KBM-7 (cell line): Measurements from ENCODE around the gene LRP1B.
"Not testable (repeated sequence)": the region's sequence is repeated elsewhere in the genome, so short reads cannot be mapped to it uniquely, and the experiment has no call there.

Experiments
- DNase-seq: peaks from one replicate; pipeline ENCODE4 v3.0.0-alpha.2; 2015
- in situ Hi-C: fragments of 300-500 bp; cut with MboI; formaldehyde crosslinking; loops from 2 replicates; pipeline ENCODE4 v1.14.3; 2020; ENCODE audit warnings: low sequenced_read_pairs, low pct_unique_long_range_greater_than_20kb, mixed read lengths

LRP1B gene

DNA sequence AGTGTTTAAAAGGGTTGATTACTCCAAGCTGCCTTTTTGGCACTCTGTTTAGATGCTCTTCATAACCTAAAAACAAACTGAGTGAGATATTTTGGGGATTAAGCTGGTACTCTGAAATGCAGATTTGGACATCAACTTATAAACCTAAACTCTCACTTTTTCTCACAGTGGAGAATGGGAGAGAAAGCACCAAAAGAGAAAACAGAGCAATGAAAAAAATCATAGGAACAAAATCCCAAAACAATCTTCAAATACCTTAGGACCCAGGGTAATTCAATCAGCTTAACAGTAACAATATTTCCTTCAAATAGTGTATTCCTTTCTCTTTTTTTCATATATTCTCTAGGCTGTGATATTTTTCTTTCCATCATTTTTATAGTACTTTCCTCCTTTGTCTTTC is 11.5 kb downstream of the LRP1B start:
- DNase-seq, result no peak
- in situ Hi-C loops, result no loop called here

DNA sequence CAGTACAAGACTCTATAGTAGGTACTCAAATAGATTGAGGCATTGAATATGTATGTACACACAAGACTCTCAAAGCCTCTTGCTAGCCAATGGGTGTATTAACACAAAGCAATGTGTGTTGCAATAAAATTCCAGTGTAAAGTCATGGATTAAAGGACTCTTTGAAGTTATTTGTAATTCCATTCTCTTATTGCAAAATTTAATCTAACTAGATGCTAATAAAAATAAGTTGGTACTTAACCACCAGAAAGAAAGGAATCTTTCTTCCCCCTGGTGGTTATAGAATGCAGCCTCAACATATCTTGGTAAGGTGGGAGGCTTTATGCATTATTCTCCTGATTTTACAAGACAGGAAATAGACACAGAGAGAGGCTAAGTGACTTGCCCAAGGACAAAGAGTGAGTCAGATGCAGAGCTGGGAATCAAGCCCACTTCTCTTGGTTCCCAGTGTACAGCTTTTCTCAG is 18.0 kb downstream of the LRP1B start:
- no peak for DNase-seq

DNA sequence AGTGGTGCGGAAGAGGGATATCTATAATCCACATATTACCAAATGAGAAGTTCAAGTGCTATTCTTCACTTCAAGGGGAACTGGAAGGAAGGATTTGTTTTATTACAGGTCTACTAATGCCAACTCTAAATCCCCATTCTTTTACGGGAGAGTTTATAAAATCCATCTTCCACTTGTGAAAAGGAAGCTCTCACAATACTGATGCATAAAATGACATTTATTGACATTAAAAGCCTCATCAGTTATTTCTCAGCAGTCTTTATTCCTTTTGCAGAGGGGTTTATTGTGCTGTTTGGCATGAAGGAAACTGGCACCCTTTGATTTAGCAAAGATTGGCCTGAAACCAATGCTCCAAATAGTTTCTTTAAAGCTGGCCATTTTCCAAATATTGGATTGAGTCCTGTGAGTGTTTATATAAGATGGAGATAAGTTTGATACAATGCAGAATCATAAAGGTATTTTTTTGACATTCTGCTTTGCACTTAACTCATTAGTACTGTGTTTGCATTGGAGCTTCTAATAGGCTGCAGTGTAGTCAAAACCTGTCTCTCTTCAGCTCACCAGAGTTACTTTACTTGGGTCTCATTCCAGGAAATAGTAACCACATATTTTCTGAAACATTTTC is 26.6 kb downstream of the LRP1B start:
- in situ Hi-C loops, result no loop called here
- no peak for DNase-seq

More for the DNA sequence above, 18.0 kb downstream of the LRP1B start:
- in situ Hi-C loops, result no loop called here

DNA sequence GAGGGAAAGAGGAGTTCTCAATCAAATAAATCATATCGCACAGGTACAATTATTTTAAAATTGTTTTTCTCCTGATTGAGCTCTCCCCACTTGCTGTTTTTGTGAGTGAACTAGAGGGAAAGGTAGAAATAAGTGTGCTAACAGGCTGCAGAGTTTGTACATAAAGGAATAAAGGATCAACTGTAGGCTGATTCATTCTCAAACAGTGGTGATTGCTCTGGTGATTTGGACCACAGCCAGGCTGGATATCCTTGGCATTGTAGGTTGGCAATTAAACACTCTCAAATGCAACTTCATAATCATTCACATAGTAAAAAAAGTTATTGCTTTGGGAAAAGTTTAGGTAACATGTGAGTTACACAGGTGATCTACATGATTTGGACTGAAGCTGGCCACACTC is 29.8 kb downstream of the LRP1B start:
- DNase-seq, result no peak
- in situ Hi-C loops, result no loop called here

GRCh38 chr2:142100139-142100873 is 30.5 kb downstream of the LRP1B start:
- in situ Hi-C loops, result no loop called here
- DNase-seq, result no peak

GRCh38 chr2:142097711-142098110 is 33.1 kb downstream of the LRP1B start:
- in situ Hi-C loops, result no loop called here

DNA sequence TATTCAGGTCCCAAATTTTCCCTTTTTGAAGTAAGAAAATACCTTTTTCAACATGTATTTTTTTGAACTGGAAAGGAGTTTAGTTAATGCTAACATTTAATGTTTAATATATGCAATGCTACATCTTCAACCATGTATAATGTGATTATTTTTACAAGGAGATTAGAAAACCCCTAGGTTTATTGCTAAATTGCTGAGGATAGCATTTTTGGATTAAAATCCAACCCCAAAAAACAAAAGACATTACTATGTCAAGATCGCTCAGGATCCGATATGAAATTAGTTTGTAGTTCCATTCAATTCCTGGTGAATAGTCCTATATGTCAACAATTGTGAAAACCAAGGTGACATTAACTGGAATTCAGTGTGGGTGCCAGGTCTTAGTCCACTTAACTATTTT is 35.2 kb downstream of the LRP1B start:
- no peak for DNase-seq
- in situ Hi-C loops, result no loop called here

More at GRCh38 chr2:142097711-142098110, 33.1 kb downstream of the LRP1B start:
- DNase-seq, result no peak

GRCh38 chr2:142094233-142094632 is 36.6 kb downstream of the LRP1B start:
- no peak for DNase-seq

DNA sequence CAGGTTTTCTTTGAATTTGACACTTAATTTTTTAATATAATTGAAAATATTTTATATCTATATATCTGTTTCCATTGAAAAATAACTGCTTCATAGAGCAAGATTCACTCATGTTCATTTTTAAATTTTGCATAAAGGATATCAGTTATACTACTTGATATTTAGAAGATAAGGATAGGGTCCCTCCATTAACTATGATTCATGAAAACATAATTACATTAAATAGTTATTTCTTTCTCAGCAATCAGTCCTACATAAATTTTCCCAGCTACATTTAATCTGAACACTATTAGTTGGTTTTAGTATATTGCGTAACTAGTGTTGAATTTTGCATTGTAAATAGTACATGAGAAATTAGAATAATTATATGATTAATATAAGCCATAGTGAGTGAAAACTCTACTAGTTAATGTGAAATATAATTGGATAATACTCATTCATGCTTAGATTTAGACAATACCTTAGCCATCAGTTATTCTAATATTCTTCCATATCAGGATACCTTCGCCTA is 42.7 kb downstream of the LRP1B start:
- in situ Hi-C loops, result no loop called here
- no peak for DNase-seq

More at GRCh38 chr2:142094233-142094632, 36.6 kb downstream of the LRP1B start:
- in situ Hi-C loops, result no loop called here

DNA sequence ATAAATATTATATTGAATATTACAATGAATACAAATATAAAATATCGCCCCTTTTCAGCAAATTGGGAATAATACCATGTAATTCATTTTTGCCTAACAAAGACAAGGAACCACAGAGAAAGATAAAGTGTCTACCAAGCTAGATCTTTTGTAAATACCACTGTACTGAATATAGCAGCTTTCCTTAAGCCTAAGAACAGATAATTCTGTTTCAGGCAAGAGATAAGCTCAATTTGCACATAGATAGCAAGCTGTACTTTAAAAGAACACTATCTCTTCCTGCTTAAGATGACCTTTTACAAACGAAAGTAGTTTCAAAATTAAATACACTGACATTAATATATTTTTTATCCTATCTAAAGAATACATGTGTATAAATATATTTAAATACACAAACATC is 43.2 kb downstream of the LRP1B start:
- DNase-seq, in situ Hi-C loops: not testable (repeated sequence)

GRCh38 chr2:142082368-142082767 is 48.4 kb downstream of the LRP1B start:
- DNase-seq, result no peak
- in situ Hi-C loops, result no loop called here

GRCh38 chr2:142076317-142076716 is 54.5 kb downstream of the LRP1B start:
- no peak for DNase-seq
- in situ Hi-C loops, result no loop called here

- in situ Hi-C loops, result no loop called here
Observed at GRCh38 chr2:142075826-142076225, 55.0 kb downstream of the LRP1B start.

DNA sequence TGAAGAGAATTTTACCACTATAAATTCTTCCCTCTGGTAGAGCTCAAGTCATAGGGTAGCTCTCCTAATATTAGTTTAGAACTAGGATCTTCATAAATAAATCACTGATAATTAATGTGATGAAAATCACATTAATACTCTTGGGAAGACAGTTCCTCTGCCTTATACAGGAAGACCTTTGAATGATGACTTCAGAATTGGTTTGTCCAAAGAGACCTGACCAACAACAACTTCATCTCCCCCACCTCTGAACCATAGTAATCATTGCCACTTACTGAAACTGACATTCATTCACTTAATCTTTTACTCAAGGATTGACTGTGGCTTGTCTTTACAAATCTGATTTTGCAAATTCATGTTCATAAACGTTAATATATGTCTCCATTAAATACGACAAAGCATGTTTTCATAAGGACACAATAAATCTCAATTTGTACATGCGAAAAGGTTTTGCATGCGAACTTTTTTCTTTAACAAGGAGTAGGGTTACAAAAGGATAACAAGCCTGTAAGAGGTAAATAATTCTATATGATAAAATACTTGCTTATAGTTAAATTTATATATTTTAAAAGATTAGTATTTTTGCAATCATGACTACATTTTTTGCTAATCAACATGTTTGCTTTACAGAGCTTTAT is 61.4 kb downstream of the LRP1B start:
- DNase-seq, result no peak
- in situ Hi-C loops, result no loop called here

More at GRCh38 chr2:142075826-142076225, 55.0 kb downstream of the LRP1B start:
- DNase-seq, result no peak

- no peak for DNase-seq
- in situ Hi-C loops, result no loop called here
Observed at GRCh38 chr2:142065700-142066099, 65.1 kb downstream of the LRP1B start.

DNA sequence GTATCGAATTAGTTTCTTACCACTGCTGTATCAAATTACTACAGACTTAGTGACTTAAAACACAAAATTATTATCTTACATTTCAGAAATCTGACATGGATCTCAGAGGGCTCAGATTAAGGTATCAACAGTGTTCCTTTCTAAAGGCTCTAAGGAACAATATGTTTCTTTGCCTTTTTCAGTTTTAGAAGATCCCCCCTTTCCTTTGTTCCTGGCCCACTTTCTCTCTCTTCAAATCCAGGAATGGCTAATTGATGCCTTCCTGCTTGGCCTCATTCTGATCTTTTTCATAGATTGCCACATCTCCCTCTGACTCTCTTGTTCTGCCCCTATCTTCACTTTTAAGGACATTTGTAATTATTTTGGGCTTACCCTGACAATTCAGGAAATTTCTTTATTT is 65.7 kb downstream of the LRP1B start:
- DNase-seq, result no peak
- in situ Hi-C loops, result no loop called here

DNA sequence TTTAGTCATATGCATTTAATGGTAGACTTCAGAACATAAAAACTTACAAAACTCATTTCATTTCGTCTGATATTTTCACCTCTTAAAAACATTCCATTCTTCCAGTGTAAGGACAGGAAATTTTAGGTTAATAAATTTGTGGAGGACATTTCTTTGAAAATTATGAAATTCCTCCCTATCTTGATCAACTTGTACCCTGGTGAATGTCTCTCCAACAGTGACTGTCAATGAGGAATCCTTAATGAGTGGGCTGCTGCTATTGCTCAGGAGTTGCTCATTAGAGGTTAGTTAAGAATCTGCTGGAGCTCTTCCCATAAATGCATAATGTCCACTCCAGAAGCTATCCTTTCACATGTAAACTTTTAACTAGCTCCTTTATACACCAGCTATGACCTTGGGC is 69.1 kb downstream of the LRP1B start:
- in situ Hi-C loops, result no loop called here
- no peak for DNase-seq

DNA sequence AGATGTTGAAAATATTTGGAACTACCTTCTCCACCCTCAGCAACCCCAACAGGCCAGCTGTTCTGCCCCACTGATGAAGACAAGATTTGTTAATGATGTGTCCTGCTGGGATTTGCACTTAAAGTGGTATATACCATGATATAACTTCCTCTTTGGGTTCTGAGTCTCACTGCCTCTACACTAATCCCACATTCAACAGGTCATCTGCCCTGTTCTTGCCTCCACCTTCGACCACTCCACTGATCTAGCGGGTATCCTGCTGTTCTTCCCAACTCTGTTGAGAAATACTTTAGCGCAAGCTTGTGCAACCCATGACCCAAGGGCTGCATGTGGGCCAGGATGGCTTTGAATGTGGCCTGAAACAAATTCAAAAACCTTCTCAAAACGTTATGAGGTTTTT is 72.7 kb downstream of the LRP1B start:
- in situ Hi-C loops, result no loop called here
- DNase-seq, result no peak

DNA sequence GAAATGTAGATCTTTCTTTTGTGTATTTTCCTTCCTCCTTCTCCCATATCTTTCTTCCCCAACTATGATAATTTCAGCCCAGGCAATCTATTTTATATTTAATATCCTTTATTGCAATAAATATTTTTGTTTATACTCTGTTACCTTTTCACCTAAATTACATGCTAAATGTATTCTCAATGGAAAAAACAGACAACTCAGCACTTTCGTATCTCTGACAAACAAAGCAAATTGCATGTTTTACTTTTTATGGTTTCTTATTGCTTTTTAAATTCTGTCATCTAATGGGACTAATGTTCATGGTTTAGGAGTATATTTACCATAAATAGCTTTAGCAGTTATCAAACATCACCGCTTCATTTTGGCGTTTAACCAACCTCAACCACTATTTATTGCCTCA is 74.0 kb downstream of the LRP1B start:
- in situ Hi-C loops, result no loop called here
- DNase-seq, result no peak

DNA sequence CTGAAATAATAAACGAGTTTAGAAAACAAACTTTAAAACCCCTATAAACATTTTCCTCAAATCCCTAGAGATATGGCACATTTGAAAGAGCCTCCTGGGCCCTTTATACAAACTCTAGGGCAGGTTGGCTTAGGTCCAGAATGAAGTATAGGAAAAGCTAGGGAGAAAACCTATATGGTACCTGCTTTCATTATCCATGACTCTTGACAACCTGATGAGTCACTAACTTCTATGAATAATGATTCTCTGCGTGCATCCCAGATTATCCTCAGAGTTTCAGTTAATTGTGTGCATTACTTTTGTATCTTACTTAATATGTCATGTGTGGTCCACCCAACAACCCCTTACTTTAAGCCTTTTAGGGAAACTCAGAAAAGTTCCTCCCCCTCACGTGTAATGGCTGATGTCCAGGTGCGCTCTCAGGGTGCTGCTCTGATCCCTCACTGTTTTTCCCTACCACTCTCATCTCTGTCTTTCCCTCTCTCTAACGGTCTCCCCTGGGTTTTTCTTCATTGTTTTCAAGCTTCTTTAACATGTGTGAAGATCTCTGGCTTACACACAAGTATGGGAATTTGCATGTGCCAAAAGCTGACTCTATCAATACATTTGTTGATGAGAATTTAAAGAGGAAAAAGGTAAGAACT is 78.5 kb downstream of the LRP1B start:
- DNase-seq, result no peak
- in situ Hi-C loops, result no loop called here
